GM12878 (cell line): ENCODE data around the gene PLAAT3. TPM values are rescaled to one million over a fixed set of nuclear protein-coding genes. Genes with fewer than 3 reads are reported as not detected.

ENCODE experiments used
- ATAC-seq: fragments of 200-7000 bp; cut with Tn5 transposase; 3 replicates; pipeline ENCODE4 v1.9.1; 2020; ENCODE audit warnings: mild to moderate bottlenecking, moderate library complexity
- BruUV-seq: library from RNA; stranded (reverse); fragments of 400-500 nt; replicated peaks from 2 replicates; lab custom pipeline; 2021; lab: Mats Ljungman, UMichigan
- CTCF ChIA-PET: fragments of 300-600 bp; sonication (Branson Sonifier 250); formaldehyde crosslinking; extraction: SDS; loops from one replicate; lab custom pipeline; 2021; ENCODE audit warnings: inconsistent platforms; lab: Yijun Ruan, JAX
- POLR2A ChIA-PET: fragments of 350-600 bp; formaldehyde crosslinking; extraction: SDS; loops from one replicate; lab custom pipeline; 2021; ENCODE audit warnings: inconsistent platforms; lab: Charles Lee
- RAD21 ChIA-PET: fragments of 300-600 bp; sonication (Branson Sonifier 250); formaldehyde crosslinking; loops from one replicate; lab custom pipeline; 2023; ENCODE audit warnings: antibody characterized with exemption; ENCODE audit not compliant: unreplicated experiment; lab: Charles Lee
- SMC1A ChIA-PET: fragments of 300-600 bp; sonication (Branson Sonifier 250); formaldehyde crosslinking; loops from one replicate; lab custom pipeline; 2023; ENCODE audit not compliant: unreplicated experiment, uncharacterized antibody; lab: Charles Lee
- DNase-seq: peaks from one replicate; pipeline ENCODE4 v3.0.0-alpha.2; 2011; ENCODE audit warnings: low read depth, low spot score
- FAIRE-seq: peaks from 3 replicates; lab custom pipeline; 2011; peaks lifted over from hg19 to GRCh38; lab: Jason Lieb, UNC
- H2AFZ ChIP-seq: 2 replicates; pipeline ENCODE4 v1.6.0; 2011; ENCODE audit warnings: low read depth, low read length, control low read depth; ENCODE audit not compliant: control insufficient read depth
- H3K27ac ChIP-seq: 2 replicates; pipeline ENCODE4 v1.5.1; 2011; ENCODE audit warnings: control low read depth; ENCODE audit not compliant: control insufficient read depth, insufficient read depth
- H3K27me3 ChIP-seq, 2 experiments: replicated peaks in 1 of 2; 2 replicates each; pipeline versions ENCODE4 v1.6.0 to v1.6.1; 2011; ENCODE audit warnings: low read length in 1 of 2; ENCODE audit not compliant: control insufficient read depth in 2 of 2, insufficient read depth in 2 of 2
- H3K36me3 ChIP-seq, 2 experiments: 2 replicates each; pipeline ENCODE4 v1.5.1; 2011; ENCODE audit warnings: low read length in 1 of 2; ENCODE audit not compliant: control insufficient read depth in 2 of 2, insufficient read depth in 2 of 2
- H3K4me1 ChIP-seq: 2 replicates; pipeline ENCODE4 v1.6.1; 2011; ENCODE audit warnings: mild to moderate bottlenecking, low read length, moderate library complexity, mixed read lengths; ENCODE audit not compliant: control insufficient read depth, insufficient read depth
- H3K4me2 ChIP-seq: 2 replicates; pipeline ENCODE4 v1.6.0; 2011; ENCODE audit warnings: control low read depth; ENCODE audit not compliant: control insufficient read depth, insufficient read depth
- H3K4me3 ChIP-seq: fragments of 200-600 bp; sonication (generic); 2 replicates; pipeline ENCODE4 v1.5.1; 2016
- H3K79me2 ChIP-seq: 2 replicates; pipeline ENCODE4 v1.6.0; 2011; ENCODE audit warnings: low read length; ENCODE audit not compliant: control insufficient read depth, insufficient read depth
- H3K9ac ChIP-seq: 2 replicates; pipeline ENCODE4 v1.8.0; 2011; ENCODE audit warnings: low read length, control low read depth, mixed read lengths; ENCODE audit not compliant: control insufficient read depth, insufficient read depth
- H3K9me3 ChIP-seq: replicated peaks from 3 replicates; pipeline ENCODE4 v1.5.1; 2011; ENCODE audit warnings: mild to moderate bottlenecking, low read length; ENCODE audit not compliant: control insufficient read depth, insufficient read depth
- H4K20me1 ChIP-seq: 2 replicates; pipeline ENCODE4 v1.6.0; 2011; ENCODE audit not compliant: control insufficient read depth, insufficient read depth
- BRCA1 ChIP-seq: IDR thresholded peaks from 2 replicates; pipeline ENCODE4 v1.6.1; 2011; ENCODE audit warnings: low read depth, low read length, improper control_type of control experiment
- CHD1 ChIP-seq: IDR thresholded peaks from 2 replicates; pipeline ENCODE4 v1.6.1; 2012; ENCODE audit warnings: low read depth, low read length, improper control_type of control experiment
- HDAC6 ChIP-seq: fragments of 200-600 bp; sonication (generic); IDR thresholded peaks from one replicate; pipeline ENCODE4 v1.8.0; 2017; ENCODE audit warnings: antibody characterized with exemption; ENCODE audit not compliant: unreplicated experiment
- IRF4 ChIP-seq: IDR thresholded peaks from 2 replicates; pipeline ENCODE4 v1.6.1; 2011; ENCODE audit warnings: low read depth, low read length
- KAT2A ChIP-seq: conservative IDR thresholded peaks from 2 replicates; pipeline ENCODE4 v1.6.1; 2011; ENCODE audit warnings: low read depth, low read length; ENCODE audit not compliant: control insufficient read depth
- TBL1XR1 ChIP-seq: IDR thresholded peaks from 2 replicates; pipeline ENCODE4 v1.6.1; 2012; ENCODE audit warnings: low read depth, low read length, improper control_type of control experiment
- ZNF24 ChIP-seq: fragments of 450-650 bp; IDR thresholded peaks from 2 replicates; pipeline ENCODE4 v1.6.1; 2017; ENCODE audit warnings: antibody characterized with exemption, mild to moderate bottlenecking
- WGBS: methylation state at CpG from one replicate; pipeline ENCODE4 v1.1.6; 2016; ENCODE audit warnings: low lambda C conversion rate; ENCODE audit not compliant: insufficient replicate concordance, insufficient coverage; ENCODE audit errors: missing lambda C conversion rate; 5-methylcytosine and 5-hydroxymethylcytosine counted together
- in situ Hi-C: fragments of 300-500 bp; cut with MboI; formaldehyde crosslinking; loops from 9 replicates; pipeline ENCODE4 v1.14.3; 2018; ENCODE audit warnings: mixed read lengths
- intact Hi-C: fragments of 100-400 bp; cut with micrococcal nuclease; formaldehyde crosslinking; loops from one replicate; pipeline ENCODE4 v1.14.2; 2022; ENCODE audit not compliant: unreplicated experiment
- polyA plus RNA-seq, 11 experiments: library from polyadenylated mRNA; depleted of rRNA in 4 of 11; unstranded in 6 of 11; stranded (reverse) in 5 of 11; fragments of >200 nt; fragmentation: Nextera tagmentation in 4 of 11; fragmentation: Illumina TruSeq in 1 of 11; extraction: Ambion mirVana in 4 of 11; extraction: Trizol in 1 of 11; gene quantifications; 1 replicate in 1 of 11; 2 replicates in 10 of 11; pipeline versions ENCODE4 v1.2.1 to v1.2.3, GENCODE V29; 2011 to 2016; ENCODE audit warnings: inconsistent platforms in 2 of 11, missing spikeins in 2 of 11, low read depth in 1 of 11
- total RNA-seq, 4 experiments: library from RNA; depleted of rRNA in 3 of 4; stranded (reverse); fragments of >200 nt in 3 of 4; fragmentation: Illumina TruSeq in 1 of 4; extraction: Trizol in 1 of 4; gene quantifications; 2 replicates each; pipeline versions ENCODE4 v1.2.1 to v1.2.3, GENCODE V29; 2013 to 2021
- TF ChIP-seq, protein P1 (sequence below): IDR thresholded peaks from 2 replicates; pipeline ENCODE4 v1.6.1; 2012; ENCODE audit warnings: low read depth, low read length, improper control_type of control experiment
- TF ChIP-seq, protein P2 (sequence below): fragments of 450-650 bp; conservative IDR thresholded peaks from 2 replicates; pipeline ENCODE4 v1.6.1; 2017; ENCODE audit warnings: mild to moderate bottlenecking, moderate library complexity
- TF ChIP-seq, protein P3 (sequence below): IDR thresholded peaks from 2 replicates; pipeline ENCODE4 v1.6.1; 2012; ENCODE audit warnings: low read depth, low read length, improper control_type of control experiment

The PLAAT3 gene
- total and polyA plus RNA-seq, 10 of the 15 experiments (the other 5 are each of a cell fraction or from before 2014, with no cell fraction given) = 4.8 to 37.0 (median 14.8) TPM

DNA sequence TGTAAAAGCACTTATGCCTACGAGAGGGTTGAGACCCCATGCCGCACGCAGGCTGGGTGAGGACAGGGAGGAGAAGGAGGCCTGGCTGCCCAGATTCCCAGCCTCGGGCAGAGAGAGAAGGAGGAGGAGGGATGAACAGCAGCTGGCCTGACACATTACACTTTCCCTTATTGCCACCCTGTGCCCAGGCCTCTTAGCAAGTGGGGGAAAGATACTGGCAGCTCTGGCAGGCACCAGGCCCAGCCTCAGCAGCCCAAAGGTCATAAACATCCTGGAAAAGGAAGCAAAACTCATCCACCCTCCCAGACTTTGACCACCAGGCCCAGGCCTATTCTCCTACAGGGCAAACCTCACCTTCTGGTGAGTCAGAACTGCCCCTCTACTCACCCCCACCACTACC lies 4.7 kb downstream of the PLAAT3 start:
- no peak overlapping the region for H2AFZ ChIP-seq
- RAD21 ChIA-PET = interaction anchor here (0.6 kb wide), 1 partner anchor 21 kb away, joined by 3 read pairs; no protein-coding TSS in a partner anchor

More for the DNA sequence above, 4.7 kb downstream of the PLAAT3 start:
- H3K9me3 ChIP-seq = no peaks in the 10 kb centered on the region
- no peak for DNase-seq
- H3K36me3 ChIP-seq = no peaks in the 10 kb centered on the region
- intact Hi-C loops = no loop called here
- H3K27ac ChIP-seq = no peak overlapping the region
- TF ChIP-seq KAT2A (no peak), CHD1 (no peak), ZNF24 (no peak), BRCA1 (no peak), HDAC6 (no peak), IRF4 (no peak), TBL1XR1 (no peak)
- TF ChIP-seq, protein P1, sequence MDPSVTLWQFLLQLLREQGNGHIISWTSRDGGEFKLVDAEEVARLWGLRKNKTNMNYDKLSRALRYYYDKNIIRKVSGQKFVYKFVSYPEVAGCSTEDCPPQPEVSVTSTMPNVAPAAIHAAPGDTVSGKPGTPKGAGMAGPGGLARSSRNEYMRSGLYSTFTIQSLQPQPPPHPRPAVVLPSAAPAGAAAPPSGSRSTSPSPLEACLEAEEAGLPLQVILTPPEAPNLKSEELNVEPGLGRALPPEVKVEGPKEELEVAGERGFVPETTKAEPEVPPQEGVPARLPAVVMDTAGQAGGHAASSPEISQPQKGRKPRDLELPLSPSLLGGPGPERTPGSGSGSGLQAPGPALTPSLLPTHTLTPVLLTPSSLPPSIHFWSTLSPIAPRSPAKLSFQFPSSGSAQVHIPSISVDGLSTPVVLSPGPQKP = no peak
- TF ChIP-seq, protein P2, sequence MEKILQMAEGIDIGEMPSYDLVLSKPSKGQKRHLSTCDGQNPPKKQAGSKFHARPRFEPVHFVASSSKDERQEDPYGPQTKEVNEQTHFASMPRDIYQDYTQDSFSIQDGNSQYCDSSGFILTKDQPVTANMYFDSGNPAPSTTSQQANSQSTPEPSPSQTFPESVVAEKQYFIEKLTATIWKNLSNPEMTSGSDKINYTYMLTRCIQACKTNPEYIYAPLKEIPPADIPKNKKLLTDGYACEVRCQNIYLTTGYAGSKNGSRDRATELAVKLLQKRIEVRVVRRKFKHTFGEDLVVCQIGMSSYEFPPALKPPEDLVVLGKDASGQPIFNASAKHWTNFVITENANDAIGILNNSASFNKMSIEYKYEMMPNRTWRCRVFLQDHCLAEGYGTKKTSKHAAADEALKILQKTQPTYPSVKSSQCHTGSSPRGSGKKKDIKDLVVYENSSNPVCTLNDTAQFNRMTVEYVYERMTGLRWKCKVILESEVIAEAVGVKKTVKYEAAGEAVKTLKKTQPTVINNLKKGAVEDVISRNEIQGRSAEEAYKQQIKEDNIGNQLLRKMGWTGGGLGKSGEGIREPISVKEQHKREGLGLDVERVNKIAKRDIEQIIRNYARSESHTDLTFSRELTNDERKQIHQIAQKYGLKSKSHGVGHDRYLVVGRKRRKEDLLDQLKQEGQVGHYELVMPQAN = no peak
- TF ChIP-seq, protein P3, sequence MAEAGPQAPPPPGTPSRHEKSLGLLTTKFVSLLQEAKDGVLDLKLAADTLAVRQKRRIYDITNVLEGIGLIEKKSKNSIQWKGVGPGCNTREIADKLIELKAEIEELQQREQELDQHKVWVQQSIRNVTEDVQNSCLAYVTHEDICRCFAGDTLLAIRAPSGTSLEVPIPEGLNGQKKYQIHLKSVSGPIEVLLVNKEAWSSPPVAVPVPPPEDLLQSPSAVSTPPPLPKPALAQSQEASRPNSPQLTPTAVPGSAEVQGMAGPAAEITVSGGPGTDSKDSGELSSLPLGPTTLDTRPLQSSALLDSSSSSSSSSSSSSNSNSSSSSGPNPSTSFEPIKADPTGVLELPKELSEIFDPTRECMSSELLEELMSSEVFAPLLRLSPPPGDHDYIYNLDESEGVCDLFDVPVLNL = no peak
- TF ChIP-seq, all 136 proteins: peak for 0
- H3K4me1 ChIP-seq = peaks cover 4% of the 10 kb centered on the region
- no peak overlapping the region for H3K4me2 ChIP-seq
- in situ Hi-C loops = no loop called here
- no TSS peak for BruUV-seq
- no peak for FAIRE-seq
- WGBS = 59% methylated on average over 4 of the region's 4 CpGs
- no peaks in the 10 kb centered on the region for H4K20me1 ChIP-seq
- no peak overlapping the region for H3K4me3 ChIP-seq
- SMC1A ChIA-PET = interaction anchor here (0.7 to 1.1 kb wide), 2 partner anchors 16 to 130 kb away, joined by 4 to 5 read pairs; no protein-coding TSS in a partner anchor
- no peak overlapping the region for H3K9ac ChIP-seq
- no peak for ATAC-seq
- no peaks in the 10 kb centered on the region for H3K79me2 ChIP-seq
- CTCF ChIA-PET = interaction anchor here (1.1 kb wide), 1 partner anchor 130 kb away, joined by 3 read pairs; no protein-coding TSS in a partner anchor
- H3K27me3 ChIP-seq = no peaks in the 10 kb centered on the region; a peak in 1 of 4 replicates
- POLR2A ChIA-PET = no interaction called here
